Kasumi-1 (cell line): ENCODE results near the gene B3GNT7.
"Not testable (repeated sequence)": the region's sequence is repeated elsewhere in the genome, so short reads cannot be mapped to it uniquely, and the experiment has no call there.

Source experiments
- DNase-seq, 2 experiments: peaks; one replicate each; lab custom pipeline; 2025; lab: John Stamatoyannopoulos, UW

Gene B3GNT7

GRCh38 chr2:231364961-231365810, 30.3 kb upstream of the B3GNT7 start:
- DNase-seq: no peak

- no peak for DNase-seq
Observed at GRCh38 chr2:231367178-231367577, 28.3 kb upstream of the B3GNT7 start.

DNA sequence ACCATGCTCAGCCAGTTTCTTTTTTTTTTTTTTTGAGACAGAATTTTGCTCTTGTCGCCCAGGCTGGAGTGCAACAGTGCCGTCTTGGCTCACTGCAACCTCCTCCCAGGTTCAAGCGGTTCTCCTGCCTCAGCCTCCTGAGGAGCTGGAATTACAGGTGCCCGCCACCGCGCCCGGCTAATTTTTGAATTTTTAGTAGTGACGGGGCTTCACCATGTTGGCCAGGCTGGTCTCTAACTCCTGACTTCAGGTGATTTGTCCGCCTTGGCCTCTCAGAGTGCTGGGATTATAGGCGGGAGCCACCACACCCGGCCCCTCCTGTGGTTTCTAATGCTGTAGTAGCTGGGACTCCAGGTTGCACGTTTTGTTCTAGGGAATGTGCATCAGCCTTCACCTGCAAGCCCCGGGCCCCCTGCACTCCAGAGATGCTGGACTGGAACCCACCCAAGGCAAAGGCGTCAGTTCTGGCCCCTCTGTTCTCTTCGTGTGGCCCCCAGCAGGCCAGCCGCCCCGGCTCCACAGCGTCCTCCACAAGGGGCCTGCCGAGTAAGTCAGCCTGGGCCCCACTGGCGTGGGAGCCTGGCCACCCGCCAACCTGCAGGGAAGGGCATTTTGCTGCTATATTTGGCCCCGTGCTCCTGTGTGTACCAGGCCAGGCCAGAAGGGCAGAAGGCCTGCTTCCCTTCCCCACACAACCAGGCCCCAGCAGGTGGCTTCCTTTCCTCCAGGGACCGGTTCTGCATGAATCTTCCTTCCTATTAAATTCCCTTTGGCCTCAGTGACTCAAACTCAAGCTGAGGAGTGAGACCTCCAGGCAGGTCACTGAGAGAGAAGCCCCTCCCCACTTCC, 25.7 kb upstream of the B3GNT7 start:
- DNase-seq: no peak

- no peak for DNase-seq
Observed at GRCh38 chr2:231370429-231370748, 25.1 kb upstream of the B3GNT7 start.

DNA sequence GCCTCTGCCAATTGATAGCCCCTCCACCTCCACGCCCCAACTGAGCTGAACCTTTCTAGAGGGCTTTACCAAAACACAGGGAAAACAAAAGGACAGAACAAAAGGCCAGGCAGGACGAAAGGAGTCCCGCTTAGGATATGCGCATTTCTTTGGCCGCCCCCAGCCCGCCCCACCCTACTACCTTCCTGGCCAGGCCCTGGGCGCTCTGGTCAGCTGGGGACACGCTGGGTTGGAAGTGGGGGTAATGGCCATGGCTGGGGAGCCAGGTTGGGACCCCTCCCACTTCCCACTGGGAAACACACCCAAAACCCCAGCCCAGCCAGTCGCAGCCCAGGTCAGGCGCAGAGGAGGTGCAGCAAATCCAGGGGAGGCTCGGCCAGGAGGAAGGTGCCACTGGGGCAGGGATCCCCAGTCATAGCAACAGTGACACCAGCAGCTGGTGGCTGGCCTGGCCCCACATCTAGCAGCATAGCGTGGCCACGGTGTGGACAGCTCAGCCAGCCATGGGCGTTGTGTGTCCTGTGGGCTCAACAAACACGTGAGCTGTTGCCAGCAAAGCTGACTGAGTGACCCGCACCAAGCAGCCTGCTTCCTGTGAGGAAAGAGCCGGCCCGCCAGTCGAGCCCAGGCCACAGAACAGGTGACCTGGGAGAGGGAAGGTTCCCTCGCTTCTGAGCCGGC, 24.6 kb upstream of the B3GNT7 start:
- DNase-seq: no peak

DNA sequence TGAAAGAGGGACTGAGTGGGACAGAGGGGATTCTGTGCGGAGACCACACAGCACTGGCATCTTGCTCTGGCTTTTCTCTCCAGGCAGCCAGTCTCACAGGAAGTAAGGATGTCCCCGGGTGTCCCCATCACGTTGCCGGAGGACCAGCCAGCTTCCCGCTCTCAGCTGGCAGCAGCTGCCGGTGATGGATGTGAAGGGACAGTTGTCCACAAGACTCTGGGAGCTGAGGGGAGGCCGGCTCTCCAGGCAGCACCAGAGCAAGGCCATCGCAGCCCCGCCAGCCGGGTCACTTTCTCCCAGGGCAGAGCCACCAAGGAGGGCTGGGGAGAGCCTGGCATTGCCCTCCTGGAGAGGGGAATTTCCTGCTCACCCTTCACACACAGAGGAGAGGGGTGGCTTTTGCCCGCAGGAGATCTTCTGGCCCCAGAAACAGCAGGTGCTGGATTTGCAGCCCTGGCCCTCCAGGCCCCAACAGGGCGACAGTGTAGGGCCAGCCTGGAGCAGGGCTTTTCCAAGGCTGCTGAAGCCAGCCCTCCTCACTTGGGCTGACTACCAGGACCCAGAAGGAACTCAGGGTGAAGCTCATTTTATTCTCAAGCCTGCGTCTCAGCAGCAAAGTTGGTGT, 24.0 kb upstream of the B3GNT7 start:
- no peak for DNase-seq

GRCh38 chr2:231372326-231372725, 23.2 kb upstream of the B3GNT7 start:
- DNase-seq: no peak

GRCh38 chr2:231373184-231373583, 22.3 kb upstream of the B3GNT7 start:
- no peak for DNase-seq

DNA sequence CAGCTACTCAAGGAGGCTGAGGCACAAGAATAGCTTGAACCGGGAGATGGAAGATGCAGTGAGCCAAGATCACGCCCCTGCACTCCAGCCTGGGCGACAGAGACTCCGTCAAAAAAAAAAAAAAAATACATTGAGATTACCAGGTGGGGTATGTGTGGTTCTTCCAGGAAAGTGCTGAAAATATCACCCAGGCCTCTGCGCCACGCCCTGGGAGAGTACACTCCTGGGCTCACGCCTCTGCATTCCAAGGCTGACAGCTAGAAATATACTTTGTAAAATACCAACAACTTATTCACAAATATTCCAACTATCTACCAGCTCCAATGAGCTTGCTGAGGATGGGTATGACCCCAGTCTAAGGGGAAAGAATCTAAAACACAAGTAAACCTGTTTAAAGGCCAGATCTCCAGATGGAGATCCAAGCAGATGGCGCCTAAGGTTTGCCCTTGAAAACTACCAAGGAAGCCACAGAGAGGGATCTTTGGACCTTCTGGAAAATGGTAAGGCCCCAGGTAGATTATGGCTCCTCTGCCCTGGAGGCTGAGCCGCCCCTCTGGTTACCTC, 21.6 kb upstream of the B3GNT7 start:
- no peak for DNase-seq

DNA sequence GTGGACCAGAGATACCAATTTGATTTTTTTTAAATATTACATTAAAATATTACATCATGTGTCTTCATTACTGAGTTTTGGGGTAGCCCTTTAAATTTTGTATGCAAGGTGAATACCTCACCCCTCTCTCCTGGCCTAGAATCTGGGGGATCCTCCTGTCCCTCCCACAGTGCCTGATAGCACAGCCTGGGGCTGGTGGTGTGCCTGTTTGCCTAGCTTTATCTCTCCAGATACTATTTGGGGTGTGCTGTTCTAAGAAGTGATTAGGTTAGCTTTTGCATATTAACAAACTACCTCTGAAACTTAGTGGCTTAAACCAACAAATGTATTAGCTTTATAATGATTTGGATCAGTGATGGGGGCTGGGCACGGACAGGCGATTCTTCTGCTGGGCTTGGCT, 20.7 kb upstream of the B3GNT7 start:
- DNase-seq: no peak

- DNase-seq: not testable (repeated sequence)
Observed at GRCh38 chr2:231375994-231376615, 19.4 kb upstream of the B3GNT7 start.

DNA sequence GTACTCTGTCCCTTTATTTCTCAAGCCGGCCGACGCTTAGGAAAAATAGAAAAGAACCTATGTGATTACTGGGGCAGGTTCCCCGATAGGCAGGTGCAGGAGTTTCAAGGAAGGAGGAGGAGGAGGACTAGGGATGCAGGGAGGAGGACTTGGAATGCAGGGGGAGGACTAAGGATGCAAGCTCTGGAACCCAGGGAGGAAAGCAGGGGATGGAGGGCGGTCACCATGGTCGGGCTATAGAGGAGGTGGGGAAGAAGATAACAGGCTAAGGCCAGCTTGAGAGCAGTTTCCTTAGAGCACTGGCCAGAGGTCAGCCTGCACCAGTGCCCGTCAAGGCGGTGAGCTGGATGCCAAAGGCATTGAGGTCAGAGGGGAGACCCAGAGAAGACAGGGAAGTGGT, 18.7 kb upstream of the B3GNT7 start:
- DNase-seq: no peak

DNA sequence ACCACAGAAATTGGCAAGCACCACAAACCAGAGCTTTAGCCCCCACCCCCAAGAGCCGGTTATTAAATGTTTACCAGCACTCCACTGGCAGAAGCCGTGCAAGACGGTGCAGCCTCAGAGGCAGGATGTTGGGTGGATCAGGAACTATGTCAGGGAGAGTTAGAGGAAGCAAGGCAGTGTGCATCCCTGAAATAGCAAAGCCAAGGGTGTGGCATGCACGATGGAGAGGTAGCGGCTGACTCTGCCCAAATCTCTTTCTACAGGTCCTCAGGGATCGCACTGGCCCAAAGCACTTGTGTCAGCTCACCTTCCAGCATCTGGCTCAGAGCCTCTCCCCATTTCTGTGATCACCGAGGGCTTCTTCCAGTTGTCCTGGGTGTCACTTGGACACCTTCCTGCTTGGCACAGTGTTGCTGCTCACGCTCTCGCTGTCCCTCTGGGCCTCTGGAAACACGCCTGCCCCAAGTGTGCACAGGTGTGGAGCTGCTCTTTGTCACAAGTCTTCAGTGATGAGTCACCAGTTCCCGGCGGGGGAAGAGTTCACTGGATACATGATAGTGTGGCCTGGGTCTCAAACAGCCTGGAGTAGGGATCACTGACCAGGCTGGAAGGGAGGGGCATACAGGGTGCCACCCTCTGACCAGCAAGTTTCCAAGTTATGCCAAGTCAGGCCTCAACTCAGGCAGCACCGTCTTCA, 17.3 kb upstream of the B3GNT7 start:
- DNase-seq: no peak

- no peak for DNase-seq
Observed at GRCh38 chr2:231379266-231380215, 16.0 kb upstream of the B3GNT7 start.

- DNase-seq: no peak
Observed at GRCh38 chr2:231380307-231380706, 15.2 kb upstream of the B3GNT7 start.

DNA sequence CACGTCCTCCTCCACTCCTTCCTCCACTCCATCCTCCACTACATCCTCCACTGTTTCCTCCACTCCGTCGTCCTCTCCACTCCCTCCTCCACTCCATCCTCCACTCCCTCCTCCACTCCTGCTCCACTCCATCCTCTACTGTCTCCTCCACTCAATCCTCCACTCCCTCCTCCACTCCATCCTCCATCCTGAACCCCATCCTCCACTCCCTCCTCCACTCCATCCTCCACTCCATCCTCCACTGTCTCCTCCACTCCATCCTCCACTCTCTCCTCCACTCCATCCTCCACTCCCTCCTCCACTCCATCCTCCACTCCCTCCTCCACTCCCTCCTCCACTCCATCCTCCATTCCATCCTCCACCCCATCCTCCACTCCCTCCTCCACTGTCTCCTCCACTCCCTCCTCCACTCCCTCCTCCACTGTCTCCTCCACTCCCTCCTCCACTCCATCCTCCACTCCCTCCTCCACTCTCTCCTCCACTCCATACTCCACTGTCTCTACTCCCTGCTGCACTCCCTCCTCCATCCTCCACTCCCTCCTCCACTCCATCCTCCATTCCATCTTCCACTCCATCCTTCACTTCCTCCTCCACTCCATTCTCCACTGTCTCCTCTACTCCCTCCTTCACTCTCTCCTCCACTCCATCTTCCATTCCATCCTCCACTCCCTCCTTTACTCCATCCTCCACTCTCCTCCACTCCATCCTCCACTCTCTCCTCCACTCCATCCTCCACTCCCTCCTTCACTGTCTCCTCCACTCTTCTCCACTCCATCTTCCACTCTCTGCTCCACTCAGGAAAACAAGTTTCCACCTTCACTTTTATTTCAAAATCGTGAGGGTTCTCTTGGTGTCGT, 14.3 kb upstream of the B3GNT7 start:
- no peak for DNase-seq

- no peak for DNase-seq
Observed at GRCh38 chr2:231382116-231382515, 13.4 kb upstream of the B3GNT7 start.

- no peak for DNase-seq
Observed at GRCh38 chr2:231383416-231384108, 11.9 kb upstream of the B3GNT7 start.
